ENCODE results near the gene CCNQ.
A peak's percentile ranks its signal among the peaks of the same experiment; 100 is the strongest.

The CCNQ gene

DNA sequence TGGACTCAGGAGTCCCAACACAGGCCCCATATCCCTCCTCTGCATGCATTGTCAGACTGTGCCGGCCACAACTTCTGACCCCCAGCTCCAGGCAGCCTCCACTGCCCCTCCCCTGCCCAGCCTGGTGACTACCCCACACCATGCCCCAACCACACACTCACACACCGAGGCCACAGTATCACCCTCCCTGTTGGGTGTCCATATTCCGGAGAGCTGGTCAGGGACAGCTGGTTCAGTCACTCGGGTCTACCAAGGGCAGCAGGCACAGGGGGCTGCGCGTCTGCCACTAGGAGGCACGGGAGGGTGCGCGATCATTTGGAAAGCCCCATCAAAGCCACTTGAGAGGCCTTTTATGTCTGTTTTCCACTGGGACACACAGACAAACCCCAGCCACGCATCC is 26.3 kb downstream of the CCNQ start:
- Histone ChIP-seq H3K27me3 (peaks cover 57 to 100% (median 95%) of the 10 kb centered on the region in 11 experiments), H3K27ac (peak overlapping the region in 6 of 11 experiments; percentile 30 to 76 (median 66); a peak in 8 of 22 replicates), H3K9ac (peak overlapping the region in 4 of 11 experiments; percentile 23 to 54 (median 38); a peak in 6 of 22 replicates), H3K4me1 (peaks cover 66 to 96% (median 91%) of the 10 kb centered on the region in 10 experiments), H3K4me3 (no peak overlapping the region), H4K20me1 (peaks cover 0 to 20% (median 3%) of the 10 kb centered on the region in 11 experiments; a peak in 7 of 22 replicates), H3K9me3 (replicated peaks in 1 of 11) (peaks cover 0 to 6% (median 0%) of the 10 kb centered on the region in 11 experiments; a peak in 4 of 22 replicates), H3K4me2 (peak overlapping the region; percentile 59 to 89 (median 77)), H3K36me3 (no peaks in the 10 kb centered on the region)
- TF ChIP-seq Cebpa-rat (IDR thresholded peaks at IDR 0.05) = no peak

DNA sequence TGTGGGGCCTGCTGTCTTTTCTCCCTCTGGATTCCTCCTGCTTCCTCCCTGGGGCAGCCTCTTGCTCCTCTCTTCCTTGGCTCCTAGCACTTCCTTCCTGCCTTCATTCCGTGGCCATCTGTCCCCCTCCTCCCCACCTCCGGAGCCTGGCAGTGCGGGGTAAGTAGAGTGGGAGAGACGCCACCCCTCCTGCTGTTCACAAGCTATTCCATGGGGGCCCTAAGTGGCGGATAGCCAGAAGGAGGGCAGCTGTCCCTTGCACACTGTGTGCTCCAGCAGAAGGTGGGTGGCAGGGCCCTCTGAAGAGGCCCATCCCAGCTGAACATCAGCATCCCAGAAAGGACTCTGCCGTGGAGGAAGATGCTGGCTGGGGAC is 27.4 kb downstream of the CCNQ start:
- H3K9ac ChIP-seq = peak overlapping the region in 9 of 11 experiments; percentile 20 to 56 (median 46); a peak in 11 of 22 replicates
- no peak for TF ChIP-seq Cebpa-rat (IDR thresholded peaks at IDR 0.05)
- H3K36me3 ChIP-seq = no peaks in the 10 kb centered on the region
- peak overlapping the region; percentile 59 to 89 (median 77) for H3K4me2 ChIP-seq
- H3K9me3 ChIP-seq (replicated peaks in 1 of 11) = peaks cover 0 to 6% (median 0%) of the 10 kb centered on the region in 11 experiments; a peak in 4 of 22 replicates
- peak overlapping the region in 10 of 11 experiments; percentile 43 to 76 (median 67); a peak in 18 of 22 replicates for H3K27ac ChIP-seq
- 0 out of 20 replicates have a peak overlapping the region, but pooled peaks of 1 of the 10 experiments have one; percentile 11 for H3K4me3 ChIP-seq
- peaks cover 47 to 100% (median 95%) of the 10 kb centered on the region in 11 experiments for H3K27me3 ChIP-seq
- peaks cover 0 to 29% (median 0%) of the 10 kb centered on the region in 11 experiments; a peak in 8 of 22 replicates for H4K20me1 ChIP-seq
- peaks cover 69 to 100% (median 97%) of the 10 kb centered on the region in 10 experiments for H3K4me1 ChIP-seq

DNA sequence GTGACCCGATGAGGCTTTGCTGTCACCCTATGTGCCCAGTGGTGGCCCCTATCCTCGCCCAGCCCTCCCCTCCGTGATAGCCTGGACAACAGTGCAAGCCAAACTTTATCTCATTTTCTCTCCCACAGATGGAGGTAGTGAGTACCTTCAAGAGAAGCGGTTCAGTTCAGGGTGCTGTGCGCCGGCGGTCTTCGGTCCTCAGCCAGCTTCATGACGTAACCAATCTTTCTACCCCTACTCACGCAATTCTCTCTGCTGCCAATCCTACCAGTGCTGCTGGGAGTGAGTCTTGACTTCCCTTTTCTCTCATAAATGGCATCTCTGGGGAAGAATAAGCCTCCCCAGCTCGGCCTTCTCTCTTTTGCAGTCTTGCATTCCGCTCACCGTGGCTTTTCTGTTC is 29.5 kb downstream of the CCNQ start:
- peaks cover 34 to 100% (median 89%) of the 10 kb centered on the region in 11 experiments for H3K27me3 ChIP-seq
- H3K9me3 ChIP-seq (replicated peaks in 1 of 11) = peaks cover 0 to 6% (median 0%) of the 10 kb centered on the region in 11 experiments; a peak in 4 of 22 replicates
- peaks cover 0 to 29% (median 0%) of the 10 kb centered on the region in 11 experiments; a peak in 9 of 22 replicates for H4K20me1 ChIP-seq
- no peak overlapping the region for H3K9ac ChIP-seq
- no peak for TF ChIP-seq Cebpa-rat (IDR thresholded peaks at IDR 0.05)
- no peaks in the 10 kb centered on the region for H3K36me3 ChIP-seq
- no peak overlapping the region for H3K27ac ChIP-seq
- H3K4me1 ChIP-seq = peaks cover 73 to 100% (median 98%) of the 10 kb centered on the region in 10 experiments
- no peak overlapping the region for H3K4me3 ChIP-seq
- peak overlapping the region; percentile 59 to 89 (median 77); a peak in 16 of 22 replicates for H3K4me2 ChIP-seq

DNA sequence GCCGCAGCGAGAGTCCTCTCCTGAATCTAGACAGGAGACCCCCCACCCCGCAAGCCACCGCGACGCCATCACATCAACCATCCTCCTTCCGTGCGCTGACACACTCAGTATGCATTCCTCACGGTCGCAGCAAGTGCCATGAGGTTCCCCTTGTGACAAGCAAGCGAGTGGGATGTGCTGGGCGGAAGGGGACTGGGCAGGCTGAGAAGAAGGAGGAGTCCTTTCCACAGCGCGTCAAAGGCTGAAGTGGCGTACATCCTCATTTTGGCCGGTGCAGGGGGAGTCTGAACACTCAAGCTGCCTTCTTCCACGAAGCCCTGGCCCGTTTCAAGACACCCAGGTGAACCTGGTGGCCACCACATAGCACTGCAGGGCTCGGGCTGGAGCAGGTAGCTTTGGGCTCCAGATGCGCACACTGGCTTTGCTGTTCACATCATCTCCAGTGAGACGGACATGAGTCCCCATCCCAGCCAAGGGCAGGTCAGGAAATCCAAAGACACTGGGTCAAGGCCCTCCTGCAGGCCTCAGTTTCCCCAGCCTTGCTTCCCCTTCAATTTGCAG is 30.4 kb downstream of the CCNQ start:
- Histone ChIP-seq H3K36me3 (no peaks in the 10 kb centered on the region), H3K9ac (no peak overlapping the region), H3K4me2 (peak overlapping the region in 9 of 11 experiments; percentile 2 to 89 (median 72); a peak in 14 of 22 replicates), H3K4me3 (no peak overlapping the region), H3K9me3 (replicated peaks in 1 of 11) (peaks cover 0 to 6% (median 0%) of the 10 kb centered on the region in 11 experiments; a peak in 4 of 22 replicates), H4K20me1 (peaks cover 0 to 32% (median 0%) of the 10 kb centered on the region in 11 experiments; a peak in 8 of 22 replicates), H3K27ac (no peak overlapping the region), H3K27me3 (peaks cover 29 to 100% (median 89%) of the 10 kb centered on the region in 11 experiments), H3K4me1 (peaks cover 64 to 100% (median 98%) of the 10 kb centered on the region in 10 experiments)
- TF ChIP-seq Cebpa-rat (IDR thresholded peaks at IDR 0.05) = no peak

DNA sequence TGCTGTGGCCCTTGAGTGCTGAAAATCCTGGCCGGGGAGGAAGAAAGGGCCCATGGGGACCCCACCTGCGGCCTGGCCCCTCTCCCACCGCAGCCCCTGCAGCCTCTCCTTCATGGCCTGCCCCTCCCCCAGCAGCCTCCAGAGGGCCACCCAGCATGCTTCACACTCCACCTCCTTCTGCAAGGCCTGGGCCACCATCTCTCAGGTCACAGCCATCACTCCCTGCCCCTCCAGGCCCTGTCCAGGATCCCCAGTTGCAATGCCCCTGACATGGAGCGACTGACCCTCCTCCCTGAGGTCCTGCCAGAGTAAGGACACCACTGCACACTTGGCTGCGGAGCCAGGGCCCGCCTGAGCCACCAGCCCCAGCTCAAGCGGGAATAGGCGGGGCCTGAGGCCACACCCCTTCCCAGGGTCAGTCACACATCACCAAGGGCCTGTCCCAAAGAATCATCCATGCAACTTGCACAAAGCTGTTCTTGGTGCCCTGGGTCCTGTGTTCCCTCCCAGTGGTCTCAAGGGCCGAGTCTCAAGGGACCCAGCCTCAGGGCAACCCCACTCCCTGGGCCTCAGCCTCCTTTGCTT is 32.9 kb downstream of the CCNQ start:
- H3K4me3 ChIP-seq = no peak overlapping the region
- peaks cover 15 to 100% (median 92%) of the 10 kb centered on the region in 11 experiments; a peak in 21 of 22 replicates for H3K27me3 ChIP-seq
- peak overlapping the region in 5 of 11 experiments; percentile 11 to 31 (median 26); a peak in 4 of 22 replicates for H3K27ac ChIP-seq
- H4K20me1 ChIP-seq = peaks cover 0 to 32% (median 0%) of the 10 kb centered on the region in 11 experiments; a peak in 7 of 22 replicates
- H3K36me3 ChIP-seq = no peaks in the 10 kb centered on the region
- H3K9me3 ChIP-seq (replicated peaks in 1 of 11) = no peaks in the 10 kb centered on the region; a peak in 2 of 22 replicates
- peak overlapping the region in 5 of 11 experiments; percentile 15 to 46 (median 35); a peak in 3 of 22 replicates for H3K9ac ChIP-seq
- H3K4me1 ChIP-seq = peaks cover 64 to 99% (median 95%) of the 10 kb centered on the region in 10 experiments
- TF ChIP-seq Cebpa-rat (IDR thresholded peaks at IDR 0.05) = no peak
- H3K4me2 ChIP-seq = peak overlapping the region; percentile 53 to 84 (median 66)

DNA sequence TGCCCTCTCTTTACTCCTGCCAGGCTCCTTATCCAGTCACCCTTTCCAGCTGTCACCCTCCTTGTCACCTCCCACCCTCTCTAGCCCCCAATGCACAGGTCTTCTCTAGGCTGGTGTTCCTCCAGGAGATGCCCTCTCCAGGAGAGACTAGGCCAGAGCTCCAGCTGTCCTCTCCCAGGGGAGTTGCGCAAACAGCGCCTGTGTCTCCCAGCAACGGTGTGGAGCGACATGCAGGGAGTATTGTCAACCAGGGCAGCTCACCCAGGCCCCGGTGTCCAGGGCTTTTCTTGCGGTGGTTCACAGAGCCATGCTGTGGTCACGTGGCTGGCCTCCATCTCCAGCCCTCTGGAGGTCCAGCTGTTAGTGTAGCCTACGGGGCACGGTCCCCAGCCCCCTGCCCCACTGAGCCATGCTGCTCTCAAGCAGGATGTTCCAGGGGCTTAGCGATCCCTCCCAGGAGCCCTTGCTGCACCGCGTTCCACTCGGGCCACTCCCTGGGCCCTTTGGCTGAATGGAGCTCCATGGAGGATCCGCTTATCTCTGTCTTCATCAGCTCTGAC is 34.8 kb downstream of the CCNQ start:
- Histone ChIP-seq H3K4me2 (peak overlapping the region in 9 of 11 experiments; percentile 45 to 84 (median 72); a peak in 16 of 22 replicates), H3K4me3 (no peak overlapping the region), H4K20me1 (peaks cover 0 to 23% (median 0%) of the 10 kb centered on the region in 11 experiments; a peak in 8 of 22 replicates), H3K36me3 (no peaks in the 10 kb centered on the region), H3K27me3 (peaks cover 5 to 100% (median 91%) of the 10 kb centered on the region in 11 experiments; a peak in 20 of 22 replicates), H3K27ac (peak overlapping the region in 3 of 11 experiments; percentile 16 to 31 (median 28); a peak in 2 of 22 replicates), H3K4me1 (peaks cover 64 to 99% (median 95%) of the 10 kb centered on the region in 10 experiments), H3K9ac (no peak overlapping the region), H3K9me3 (replicated peaks in 1 of 11) (no peaks in the 10 kb centered on the region)
- TF ChIP-seq Cebpa-rat (IDR thresholded peaks at IDR 0.05) = peak in 2 of 11 experiments; percentile 26 to 40; a peak in 2 of 22 replicates

DNA sequence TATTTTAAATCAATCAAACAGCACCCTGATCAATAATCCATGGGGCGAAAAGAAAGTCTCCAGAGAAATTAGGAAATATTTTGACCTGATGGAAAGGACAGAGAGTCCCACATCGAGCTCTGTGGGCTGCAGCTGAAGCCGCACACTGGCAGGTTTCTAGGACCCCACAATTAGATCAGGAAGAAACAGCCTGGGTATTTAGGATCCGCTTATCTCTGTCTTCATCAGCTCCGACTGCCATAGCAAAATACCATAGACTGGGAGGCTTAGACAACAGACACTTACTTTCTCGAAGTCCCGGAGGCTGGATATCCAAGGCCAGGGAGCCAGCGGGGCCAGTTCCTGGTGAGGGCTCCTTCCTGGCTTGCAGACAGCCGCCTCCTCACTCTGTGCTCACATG is 36.4 kb downstream of the CCNQ start:
- no peak overlapping the region for H3K9ac ChIP-seq

DNA sequence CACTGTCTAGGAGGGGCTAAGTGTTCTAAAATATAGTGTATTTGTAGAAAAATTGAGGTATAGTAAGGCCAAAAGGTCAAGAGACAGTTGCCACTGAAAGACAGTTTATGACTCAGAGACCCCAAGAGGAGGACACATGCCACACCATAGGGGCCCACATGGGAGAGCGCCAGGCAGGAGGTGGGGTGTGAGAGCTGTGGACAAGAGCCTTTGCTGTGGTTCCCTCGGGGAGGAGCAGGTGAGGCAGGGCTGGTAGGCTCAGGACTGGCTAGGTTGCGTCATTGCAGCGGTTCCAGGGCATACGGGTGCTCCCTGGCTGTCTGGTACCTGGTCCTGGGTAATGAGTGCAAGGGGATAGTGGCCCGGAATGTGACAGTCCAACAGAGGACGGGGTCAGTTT is 37.6 kb downstream of the CCNQ start:
- Histone ChIP-seq H3K27me3 (peaks cover 11 to 100% (median 91%) of the 10 kb centered on the region in 11 experiments; a peak in 20 of 22 replicates), H4K20me1 (peaks cover 0 to 35% (median 0%) of the 10 kb centered on the region in 11 experiments; a peak in 6 of 22 replicates), H3K4me3 (no peak overlapping the region), H3K4me2 (peak overlapping the region in 9 of 11 experiments; percentile 24 to 84 (median 72); a peak in 13 of 22 replicates), H3K9ac (no peak overlapping the region), H3K27ac (peak overlapping the region in 1 of 11 experiments; percentile 63; a peak in 1 of 22 replicates), H3K36me3 (no peaks in the 10 kb centered on the region), H3K9me3 (replicated peaks in 1 of 11) (no peaks in the 10 kb centered on the region), H3K4me1 (peaks cover 78 to 100% (median 97%) of the 10 kb centered on the region in 10 experiments)
- TF ChIP-seq Cebpa-rat (IDR thresholded peaks at IDR 0.05) = no peak

More for the DNA sequence above, 36.4 kb downstream of the CCNQ start:
- no peak for TF ChIP-seq Cebpa-rat (IDR thresholded peaks at IDR 0.05)
- Histone ChIP-seq H3K4me1 (peaks cover 71 to 99% (median 96%) of the 10 kb centered on the region in 10 experiments), H3K9me3 (replicated peaks in 1 of 11) (no peaks in the 10 kb centered on the region), H3K27me3 (peaks cover 5 to 100% (median 90%) of the 10 kb centered on the region in 11 experiments; a peak in 20 of 22 replicates), H3K4me3 (no peak overlapping the region), H3K4me2 (peak overlapping the region; percentile 11 to 84 (median 63); a peak in 20 of 22 replicates), H3K27ac (peak overlapping the region in 2 of 11 experiments; percentile 28 to 63; a peak in 3 of 22 replicates), H4K20me1 (peaks cover 0 to 23% (median 0%) of the 10 kb centered on the region in 11 experiments; a peak in 6 of 22 replicates), H3K36me3 (no peaks in the 10 kb centered on the region)

All from BLaER1 treated with 17β-estradiol and CSF1 and Interleukin-3, amounts not matched to agents 10 nM and 100 nM (cell line).